Loucy (cell line): ENCODE results near the gene FOXN4.

ENCODE experiments used
- H2AFZ ChIP-seq: fragments of 200-600 bp; sonication (generic); 2 replicates; pipeline ENCODE4 v1.6.0; 2016; ENCODE audit warnings: antibody characterized with exemption, mild to moderate bottlenecking, low read length, moderate library complexity
- H3F3A ChIP-seq: fragments of 200-600 bp; 2 replicates; pipeline ENCODE4 v1.6.0; 2016; ENCODE audit warnings: antibody characterized with exemption, low read depth, mild to moderate bottlenecking
- H3K27me3 ChIP-seq: fragments of 200-600 bp; sonication (generic); 2 replicates; pipeline ENCODE4 v1.6.1; 2014; ENCODE audit warnings: low read length, mild to moderate bottlenecking; ENCODE audit not compliant: insufficient read depth, poor library complexity, severe bottlenecking
- H3K36me3 ChIP-seq: fragments of 200-600 bp; sonication (generic); 2 replicates; pipeline ENCODE4 v1.6.1; 2016; ENCODE audit warnings: low read length; ENCODE audit not compliant: insufficient read depth
- H3K4me1 ChIP-seq: fragments of 200-600 bp; sonication (generic); 2 replicates; pipeline ENCODE4 v1.5.1; 2014; ENCODE audit warnings: low read length, mild to moderate bottlenecking; ENCODE audit not compliant: insufficient read depth, poor library complexity, severe bottlenecking
- H3K4me2 ChIP-seq: fragments of 200-600 bp; sonication (generic); 2 replicates; pipeline ENCODE4 v1.6.0; 2014; ENCODE audit warnings: antibody characterized with exemption, low read length, low read depth, mild to moderate bottlenecking; ENCODE audit not compliant: poor library complexity, severe bottlenecking
- H3K4me3 ChIP-seq: fragments of 200-600 bp; sonication (generic); 2 replicates; pipeline ENCODE4 v1.5.1; 2014; ENCODE audit warnings: low read length, mild to moderate bottlenecking, mixed read lengths; ENCODE audit not compliant: poor library complexity, severe bottlenecking
- H3K79me2 ChIP-seq: fragments of 200-600 bp; sonication (generic); 2 replicates; pipeline ENCODE4 v1.6.1; 2014; ENCODE audit warnings: low read length; ENCODE audit not compliant: insufficient read depth
- H3K9ac ChIP-seq: fragments of 200-600 bp; sonication (generic); 2 replicates; pipeline ENCODE4 v1.6.0; 2014; ENCODE audit warnings: mild to moderate bottlenecking, low read depth, low read length, moderate library complexity; ENCODE audit not compliant: poor library complexity, severe bottlenecking
- H3K9me2 ChIP-seq: fragments of 200-600 bp; sonication (generic); replicated peaks from 2 replicates; pipeline ENCODE4 v1.6.1; 2016; ENCODE audit warnings: low read depth, low read length, mixed read lengths
- H3K9me3 ChIP-seq: fragments of 200-600 bp; sonication (generic); 2 replicates; pipeline ENCODE4 v1.6.1; 2014; ENCODE audit warnings: mild to moderate bottlenecking, antibody characterized with exemption, low read length, low read depth; ENCODE audit not compliant: insufficient read depth
- H4K20me1 ChIP-seq: fragments of 200-600 bp; sonication (generic); 2 replicates; pipeline ENCODE4 v1.6.0; 2014; ENCODE audit warnings: antibody characterized with exemption, low read length, mild to moderate bottlenecking; ENCODE audit not compliant: insufficient read depth, poor library complexity, severe bottlenecking
- EZH2phosphoT487 ChIP-seq: fragments of 200-600 bp; IDR thresholded peaks from 2 replicates; pipeline ENCODE4 v1.6.1; 2018; ENCODE audit warnings: antibody characterized with exemption, mild to moderate bottlenecking, moderate library complexity, borderline replicate concordance
- TF ChIP-seq, protein P1 (sequence below): fragments of 200-600 bp; sonication (generic); conservative IDR thresholded peaks from 2 replicates; pipeline ENCODE4 v1.5.1; 2014; ENCODE audit warnings: mild to moderate bottlenecking, antibody characterized with exemption, low read length

Gene FOXN4

DNA sequence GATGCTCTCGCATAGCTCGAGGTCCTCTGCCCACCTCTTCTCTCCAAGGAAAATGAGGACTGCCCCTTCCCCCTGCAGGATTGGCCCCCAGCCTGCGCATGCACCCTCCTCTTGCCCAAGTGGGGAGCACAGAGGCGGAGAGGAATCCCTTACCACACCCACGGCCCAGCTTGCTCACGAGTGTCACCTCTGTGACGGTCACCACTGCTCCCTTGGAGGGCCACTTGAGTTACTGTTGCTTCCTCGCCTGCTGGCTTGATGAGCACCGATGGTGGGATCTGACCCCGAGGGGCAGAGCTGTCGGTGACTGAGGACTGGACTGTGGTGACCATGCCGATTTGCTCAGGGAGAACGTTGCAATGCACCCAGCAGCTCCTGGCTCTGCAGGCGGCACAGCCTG is 41.7 kb downstream of the FOXN4 start:
- no peaks in the 10 kb centered on the region for H3K36me3 ChIP-seq
- H3K4me3 ChIP-seq = no peak overlapping the region
- no peaks in the 10 kb centered on the region for H3F3A ChIP-seq
- H3K79me2 ChIP-seq = no peaks in the 10 kb centered on the region
- TF ChIP-seq, protein P1, sequence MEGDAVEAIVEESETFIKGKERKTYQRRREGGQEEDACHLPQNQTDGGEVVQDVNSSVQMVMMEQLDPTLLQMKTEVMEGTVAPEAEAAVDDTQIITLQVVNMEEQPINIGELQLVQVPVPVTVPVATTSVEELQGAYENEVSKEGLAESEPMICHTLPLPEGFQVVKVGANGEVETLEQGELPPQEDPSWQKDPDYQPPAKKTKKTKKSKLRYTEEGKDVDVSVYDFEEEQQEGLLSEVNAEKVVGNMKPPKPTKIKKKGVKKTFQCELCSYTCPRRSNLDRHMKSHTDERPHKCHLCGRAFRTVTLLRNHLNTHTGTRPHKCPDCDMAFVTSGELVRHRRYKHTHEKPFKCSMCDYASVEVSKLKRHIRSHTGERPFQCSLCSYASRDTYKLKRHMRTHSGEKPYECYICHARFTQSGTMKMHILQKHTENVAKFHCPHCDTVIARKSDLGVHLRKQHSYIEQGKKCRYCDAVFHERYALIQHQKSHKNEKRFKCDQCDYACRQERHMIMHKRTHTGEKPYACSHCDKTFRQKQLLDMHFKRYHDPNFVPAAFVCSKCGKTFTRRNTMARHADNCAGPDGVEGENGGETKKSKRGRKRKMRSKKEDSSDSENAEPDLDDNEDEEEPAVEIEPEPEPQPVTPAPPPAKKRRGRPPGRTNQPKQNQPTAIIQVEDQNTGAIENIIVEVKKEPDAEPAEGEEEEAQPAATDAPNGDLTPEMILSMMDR = no peak
- TF ChIP-seq EZH2phosphoT487 = no peak
- no peak overlapping the region for H3K9ac ChIP-seq
- H3K27me3 ChIP-seq = no peaks in the 10 kb centered on the region
- no peak overlapping the region for H2AFZ ChIP-seq
- H3K9me3 ChIP-seq = no peaks in the 10 kb centered on the region
- H3K9me2 ChIP-seq = no peaks in the 10 kb centered on the region
- H4K20me1 ChIP-seq = no peaks in the 10 kb centered on the region
- H3K4me2 ChIP-seq = no peak overlapping the region
- H3K4me1 ChIP-seq = no peaks in the 10 kb centered on the region

DNA sequence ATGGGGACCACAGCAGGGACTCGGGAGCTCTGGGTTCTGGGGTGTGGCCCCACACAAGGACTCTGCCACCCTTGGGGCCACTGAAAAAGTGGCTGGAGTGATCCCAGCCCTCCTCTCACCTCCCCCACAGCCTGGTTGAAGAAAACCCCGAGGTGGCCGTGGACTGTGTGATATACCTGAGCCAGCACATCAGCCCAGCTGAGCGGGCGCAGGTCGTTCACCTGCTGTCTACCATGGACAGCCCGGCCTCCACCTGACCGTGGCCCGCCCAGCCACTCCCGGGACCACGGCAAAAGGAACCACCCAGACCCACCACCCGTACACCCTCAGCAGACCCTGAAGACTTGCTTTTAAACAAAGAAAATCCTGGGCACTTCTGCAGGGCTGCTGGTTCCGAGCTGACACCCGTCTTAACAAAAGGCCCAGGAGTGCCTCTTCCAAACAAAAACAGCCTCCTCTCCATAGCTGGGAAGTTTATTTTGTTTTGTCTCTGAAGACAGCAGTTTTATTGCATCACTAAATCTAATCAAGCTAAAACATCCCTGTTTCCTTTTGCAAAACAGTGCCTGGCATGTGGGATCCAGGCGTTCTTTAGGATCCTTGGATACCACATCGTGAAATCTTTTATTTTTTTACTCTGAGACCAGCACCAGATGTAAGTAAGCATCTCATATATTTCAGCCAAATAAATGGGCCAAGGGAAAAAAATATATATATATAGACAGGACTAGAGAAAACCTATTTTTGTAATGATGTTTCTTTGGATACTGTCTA is 42.8 kb downstream of the FOXN4 start:
- Histone ChIP-seq H3K36me3 (no peaks in the 10 kb centered on the region), H3K4me3 (no peak overlapping the region), H3K9ac (no peak overlapping the region), H3K4me1 (no peaks in the 10 kb centered on the region), H4K20me1 (no peaks in the 10 kb centered on the region), H3K4me2 (no peak overlapping the region), H3K9me3 (no peaks in the 10 kb centered on the region), H3K27me3 (no peaks in the 10 kb centered on the region), H3K9me2 (no peaks in the 10 kb centered on the region), H3F3A (no peaks in the 10 kb centered on the region), H2AFZ (no peak overlapping the region), H3K79me2 (no peaks in the 10 kb centered on the region)
- no peak for TF ChIP-seq EZH2phosphoT487
- TF ChIP-seq, protein P1 = no peak

DNA sequence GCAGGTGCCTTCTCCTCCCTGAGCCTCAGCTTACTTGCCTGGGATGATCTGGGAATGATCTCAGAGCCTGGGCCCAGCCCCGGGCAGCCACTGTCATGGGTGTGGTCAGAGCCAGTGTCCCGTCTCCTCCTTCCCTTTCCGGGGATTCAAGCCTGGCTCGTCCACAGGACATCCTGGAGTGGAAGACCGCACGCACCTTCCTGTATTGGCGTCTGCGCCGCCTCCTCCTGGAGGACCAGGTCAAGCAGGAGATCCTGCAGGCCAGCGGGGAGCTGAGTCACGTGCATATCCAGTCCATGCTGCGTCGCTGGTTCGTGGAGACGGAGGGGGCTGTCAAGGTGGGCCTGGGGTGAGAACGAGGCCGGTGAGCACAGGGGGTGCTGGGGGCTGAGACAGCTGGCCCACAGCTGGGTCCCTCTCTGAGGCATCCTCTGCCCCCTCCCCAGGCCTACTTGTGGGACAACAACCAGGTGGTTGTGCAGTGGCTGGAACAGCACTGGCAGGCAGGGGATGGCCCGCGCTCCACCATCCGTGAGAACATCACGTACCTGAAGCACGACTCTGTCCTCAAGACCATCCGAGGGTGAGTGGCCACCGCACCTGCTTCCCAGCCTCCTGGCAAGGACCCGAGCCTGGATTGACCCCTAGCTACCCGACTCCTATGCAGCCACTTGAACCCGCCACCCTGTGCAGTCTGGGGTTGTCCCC is 44.0 kb downstream of the FOXN4 start:
- Histone ChIP-seq H3K4me1 (no peaks in the 10 kb centered on the region), H3K9ac (no peak overlapping the region), H4K20me1 (no peaks in the 10 kb centered on the region), H3K4me2 (no peak overlapping the region), H3K9me3 (no peaks in the 10 kb centered on the region), H3K79me2 (no peaks in the 10 kb centered on the region), H3K36me3 (no peaks in the 10 kb centered on the region), H3K4me3 (no peak overlapping the region), H3K9me2 (no peaks in the 10 kb centered on the region), H3K27me3 (no peaks in the 10 kb centered on the region), H3F3A (no peaks in the 10 kb centered on the region), H2AFZ (no peak overlapping the region)
- TF ChIP-seq, protein P1 = no peak
- no peak for TF ChIP-seq EZH2phosphoT487
